Esophagus muscularis mucosa (tissue), 4 donors: Measurements from ENCODE around the gene RFC1. TPM values are rescaled to one million over a fixed set of nuclear protein-coding genes. Genes with fewer than 3 reads are reported as not detected.

ENCODE experiments used
- DNase-seq: peaks from one replicate; pipeline ENCODE4 v3.0.0-alpha.2; 2017; ENCODE audit errors: extremely low spot score
- H3K27ac ChIP-seq, 4 donors: fragments of 200-600 bp; sonication (generic); replicated peaks in 1 of 4; 1 replicate in 3 of 4; 2 replicates in 1 of 4; pipeline ENCODE4 v1.5.1; 2016 to 2019; ENCODE audit warnings: mild to moderate bottlenecking in 1 of 4
- H3K27me3 ChIP-seq, 4 donors: fragments of 200-600 bp; sonication (generic); one replicate each; pipeline versions ENCODE4 v1.5.1 to v1.6.0; 2016 to 2019
- H3K36me3 ChIP-seq, 4 donors: fragments of 200-600 bp; sonication (generic); one replicate each; pipeline ENCODE4 v1.5.1; 2016 to 2019
- H3K4me1 ChIP-seq, 4 donors: fragments of 200-600 bp; sonication (generic); one replicate each; pipeline ENCODE4 v1.5.1; 2016 to 2019
- H3K4me3 ChIP-seq, 4 donors: fragments of 200-600 bp; sonication (generic); 1 replicate in 2 of 4; 2 replicates in 2 of 4; pipeline ENCODE4 v1.5.1; 2016 to 2019; ENCODE audit warnings: mild to moderate bottlenecking in 4 of 4, moderate library complexity in 1 of 4
- H3K9me3 ChIP-seq, 4 donors: fragments of 200-600 bp; sonication (generic); 1 replicate in 3 of 4; 2 replicates in 1 of 4; pipeline ENCODE4 v1.5.1; 2016 to 2019
- EP300 ChIP-seq: sonication (generic); formaldehyde crosslinking; IDR thresholded peaks from one replicate; pipeline ENCODE4 v1.6.1; 2017; ENCODE audit warnings: antibody characterized with exemption
- POLR2A ChIP-seq: fragments of 450-650 bp; IDR thresholded peaks from one replicate; pipeline ENCODE4 v1.6.1; 2017; ENCODE audit warnings: antibody characterized with exemption, moderate library complexity, mild to moderate bottlenecking, low read depth
- POLR2AphosphoS5 ChIP-seq, 2 donors: sonication (generic); formaldehyde crosslinking; IDR thresholded peaks; one replicate each; pipeline ENCODE4 v1.6.1; 2017; ENCODE audit warnings: antibody characterized with exemption in 2 of 2
- WGBS: methylation state at CpG from one replicate; pipeline ENCODE4 v1.1.5; 2018; 5-methylcytosine and 5-hydroxymethylcytosine counted together
- intact Hi-C: fragments of 100-400 bp; cut with DNase I; formaldehyde crosslinking; loops from one replicate; pipeline ENCODE4 v1.15.1; 2023
- total RNA-seq, 4 donors: library from RNA; depleted of rRNA; stranded (reverse); fragments of >200 nt; gene quantifications; one replicate each; pipeline versions ENCODE4 v1.1.0 to v1.2.1, GENCODE V29; 2016
- TF ChIP-seq, protein P1 (sequence below), 3 experiments: fragments of 200-600 bp in 2 of 3; fragments of 450-650 bp in 1 of 3; sonication (generic) in 2 of 3; IDR thresholded peaks; one replicate each; pipeline ENCODE4 v1.5.1; 2017 to 2019; ENCODE audit warnings: antibody characterized with exemption in 3 of 3, mild to moderate bottlenecking in 2 of 3, moderate library complexity in 1 of 3

The RFC1 gene
- total RNA-seq, 4 donors from 2014 or later, result 30.6 to 37.4 (median 33.9) TPM

DNA sequence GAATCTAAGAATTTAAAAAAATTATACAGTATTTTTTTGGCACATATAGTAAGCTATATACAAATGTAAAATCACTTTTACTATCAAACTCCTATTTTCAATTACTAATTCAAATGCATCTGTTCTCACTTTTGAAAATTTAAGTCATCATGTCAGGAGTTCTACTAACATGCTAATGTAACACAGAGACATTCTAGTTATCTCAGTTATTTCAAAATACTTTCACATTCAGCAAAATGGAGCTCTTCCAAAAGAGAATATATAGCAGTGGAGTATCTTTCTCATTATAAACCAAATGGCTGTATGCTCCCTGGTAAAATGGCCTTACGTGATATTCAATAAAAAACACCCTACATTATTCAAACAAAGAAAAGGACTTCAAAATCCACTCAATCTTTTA, 42.3 kb downstream of the RFC1 start:
- TF ChIP-seq EP300 (no peak), POLR2AphosphoS5 (IDR thresholded peaks at IDR 0.05) (no peak), POLR2A (no peak)
- TF ChIP-seq, protein P1, sequence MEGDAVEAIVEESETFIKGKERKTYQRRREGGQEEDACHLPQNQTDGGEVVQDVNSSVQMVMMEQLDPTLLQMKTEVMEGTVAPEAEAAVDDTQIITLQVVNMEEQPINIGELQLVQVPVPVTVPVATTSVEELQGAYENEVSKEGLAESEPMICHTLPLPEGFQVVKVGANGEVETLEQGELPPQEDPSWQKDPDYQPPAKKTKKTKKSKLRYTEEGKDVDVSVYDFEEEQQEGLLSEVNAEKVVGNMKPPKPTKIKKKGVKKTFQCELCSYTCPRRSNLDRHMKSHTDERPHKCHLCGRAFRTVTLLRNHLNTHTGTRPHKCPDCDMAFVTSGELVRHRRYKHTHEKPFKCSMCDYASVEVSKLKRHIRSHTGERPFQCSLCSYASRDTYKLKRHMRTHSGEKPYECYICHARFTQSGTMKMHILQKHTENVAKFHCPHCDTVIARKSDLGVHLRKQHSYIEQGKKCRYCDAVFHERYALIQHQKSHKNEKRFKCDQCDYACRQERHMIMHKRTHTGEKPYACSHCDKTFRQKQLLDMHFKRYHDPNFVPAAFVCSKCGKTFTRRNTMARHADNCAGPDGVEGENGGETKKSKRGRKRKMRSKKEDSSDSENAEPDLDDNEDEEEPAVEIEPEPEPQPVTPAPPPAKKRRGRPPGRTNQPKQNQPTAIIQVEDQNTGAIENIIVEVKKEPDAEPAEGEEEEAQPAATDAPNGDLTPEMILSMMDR (IDR thresholded peaks at IDR 0.05), result no peak
- Histone ChIP-seq H3K36me3 (peaks cover 0 to 68% (median 40%) of the 10 kb centered on the region in 4 donors), H3K27me3 (no peaks in the 10 kb centered on the region), H3K4me1 (no peaks in the 10 kb centered on the region), H3K9me3 (no peaks in the 10 kb centered on the region), H3K27ac (no peak overlapping the region), H3K4me3 (no peak overlapping the region)
- 100% methylated on average over 1 of the region's 1 CpG for WGBS
- DNase-seq, result no peak
- intact Hi-C loops, result no loop called here

DNA sequence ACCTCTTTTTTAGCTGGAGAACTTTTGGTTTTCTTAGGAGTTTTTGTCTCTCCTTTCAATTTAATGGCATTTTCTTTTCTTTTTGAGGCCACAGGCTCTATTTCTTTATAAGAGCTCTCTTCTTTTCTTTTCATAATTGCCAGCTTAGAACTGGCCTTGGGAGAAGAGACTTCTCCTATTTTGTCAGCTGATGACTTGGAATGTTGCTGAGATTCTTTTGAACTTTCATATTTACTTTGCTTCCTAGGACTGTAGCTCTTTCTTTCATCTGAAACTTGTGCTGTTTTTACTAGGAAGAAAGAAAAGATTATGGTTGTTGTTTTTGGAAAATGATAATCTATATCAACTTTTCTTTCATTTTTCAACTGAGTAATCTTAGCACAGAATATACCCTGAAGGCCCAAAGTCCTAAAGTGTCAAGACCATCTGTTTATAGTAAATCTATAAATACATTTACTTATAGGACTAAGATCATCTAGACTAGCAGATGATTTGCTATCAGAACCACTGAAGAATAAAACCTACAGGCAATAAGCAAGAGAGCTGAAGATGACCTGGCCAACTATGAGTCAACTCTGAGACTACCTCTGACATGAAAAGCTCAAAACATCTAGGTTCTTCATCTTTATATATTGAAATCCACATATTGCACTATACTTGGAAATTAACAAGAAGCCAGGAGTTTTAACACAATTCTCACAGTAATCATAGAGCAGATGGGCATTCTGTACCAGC, 45.6 kb downstream of the RFC1 start:
- no peak for TF ChIP-seq POLR2A
- TF ChIP-seq EP300, result no peak
- TF ChIP-seq POLR2AphosphoS5 (IDR thresholded peaks at IDR 0.05), result no peak
- TF ChIP-seq, protein P1 (IDR thresholded peaks at IDR 0.05), result no peak
- H3K4me3 ChIP-seq, result no peak overlapping the region

DNA sequence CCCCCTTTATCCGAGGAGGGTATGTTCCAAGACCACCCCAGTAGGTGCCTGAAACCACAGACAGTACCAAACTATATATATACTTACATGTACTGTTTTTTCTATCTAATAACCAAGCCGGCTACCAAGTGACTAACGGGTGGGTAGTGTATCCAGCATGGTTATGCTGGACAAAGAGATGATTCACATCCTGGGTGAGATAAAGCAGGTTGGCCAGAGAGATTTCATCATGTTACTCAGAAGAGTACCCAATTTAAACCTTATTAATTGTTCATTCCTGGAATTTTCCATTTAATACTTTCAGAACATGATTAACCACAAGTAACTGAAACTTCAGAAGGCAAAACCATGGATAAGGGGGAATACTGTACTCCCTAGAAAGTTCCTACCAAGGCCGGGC, 46.5 kb downstream of the RFC1 start:
- TF ChIP-seq POLR2A (no peak), POLR2AphosphoS5 (IDR thresholded peaks at IDR 0.05) (no peak), EP300 (no peak)
- TF ChIP-seq, protein P1 (IDR thresholded peaks at IDR 0.05), result no peak
- Histone ChIP-seq H3K36me3 (peaks cover 5 to 67% (median 48%) of the 10 kb centered on the region in 4 donors), H3K4me1 (no peaks in the 10 kb centered on the region), H3K4me3 (no peak overlapping the region), H3K27ac (no peak overlapping the region), H3K9me3 (no peaks in the 10 kb centered on the region), H3K27me3 (no peaks in the 10 kb centered on the region)
- intact Hi-C loops, result no loop called here
- 91% methylated on average over 4 of the region's 4 CpGs for WGBS
- DNase-seq, result no peak

More for the DNA sequence above, 45.6 kb downstream of the RFC1 start:
- H3K27ac ChIP-seq, result no peak overlapping the region
- H3K36me3 ChIP-seq, result peaks cover 5 to 64% (median 46%) of the 10 kb centered on the region in 4 donors
- H3K4me1 ChIP-seq, result no peaks in the 10 kb centered on the region
- H3K9me3 ChIP-seq, result no peaks in the 10 kb centered on the region
- H3K27me3 ChIP-seq, result no peaks in the 10 kb centered on the region
- intact Hi-C loops, result no loop called here
- no peak for DNase-seq

DNA sequence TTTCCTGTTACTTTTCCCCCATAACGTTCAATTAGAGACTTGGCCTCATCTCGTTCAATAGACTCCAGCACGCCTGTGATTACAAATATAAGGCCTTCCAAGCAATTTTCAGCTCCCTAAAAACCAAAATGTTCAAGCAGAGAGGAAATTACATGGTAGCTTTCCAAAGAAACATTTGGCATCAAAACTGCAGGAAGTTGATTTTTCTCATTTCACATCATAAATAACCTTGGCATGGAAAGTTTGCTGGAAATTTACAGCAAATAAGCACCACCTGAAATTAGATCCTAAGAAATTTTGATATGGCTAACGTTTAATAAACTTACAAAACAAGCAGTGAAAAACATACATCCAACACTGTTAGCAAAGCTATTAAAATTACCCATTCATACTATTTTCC, 53.3 kb downstream of the RFC1 start:
- no peak overlapping the region for H3K4me3 ChIP-seq
- intact Hi-C loops, result no loop called here
- H3K36me3 ChIP-seq, result peaks cover 9 to 77% (median 55%) of the 10 kb centered on the region in 4 donors
- no peak for DNase-seq
- TF ChIP-seq, protein P1 (IDR thresholded peaks at IDR 0.05), result no peak
- TF ChIP-seq EP300 (no peak), POLR2A (no peak), POLR2AphosphoS5 (IDR thresholded peaks at IDR 0.05) (no peak)
- H3K4me1 ChIP-seq, result peaks cover 0 to 8% (median 3%) of the 10 kb centered on the region in 4 donors
- WGBS, result 54% methylated on average over 4 of the region's 4 CpGs
- no peaks in the 10 kb centered on the region for H3K27me3 ChIP-seq
- no peak overlapping the region for H3K27ac ChIP-seq
- H3K9me3 ChIP-seq, result no peaks in the 10 kb centered on the region
